ENCODE results near the gene CD37.

GRCh38 chr19:49297403-49297802 lies 37.8 kb upstream of the CD37 start:
- TF ChIP-seq EZH2 (IDR thresholded peaks at IDR 0.05; ENCODE audit: low read length, unreplicated experiment) (no peak), CTCF (conservative IDR thresholded peaks at IDR 0.05; ENCODE audit: low read depth, low read length) (no peak), EZH2phosphoT487 (IDR thresholded peaks at IDR 0.05; ENCODE audit: borderline replicate concordance, low read length) (no peak)

Measured in PC-3 (cell line).